ENCODE measurements around the gene SPIRE1. TPM values are rescaled to one million over a fixed set of nuclear protein-coding genes. Genes with fewer than 3 reads are reported as not detected.

The SPIRE1 gene
- total RNA-seq, 1 experiment from 2014 or later = 16.6 TPM

DNA sequence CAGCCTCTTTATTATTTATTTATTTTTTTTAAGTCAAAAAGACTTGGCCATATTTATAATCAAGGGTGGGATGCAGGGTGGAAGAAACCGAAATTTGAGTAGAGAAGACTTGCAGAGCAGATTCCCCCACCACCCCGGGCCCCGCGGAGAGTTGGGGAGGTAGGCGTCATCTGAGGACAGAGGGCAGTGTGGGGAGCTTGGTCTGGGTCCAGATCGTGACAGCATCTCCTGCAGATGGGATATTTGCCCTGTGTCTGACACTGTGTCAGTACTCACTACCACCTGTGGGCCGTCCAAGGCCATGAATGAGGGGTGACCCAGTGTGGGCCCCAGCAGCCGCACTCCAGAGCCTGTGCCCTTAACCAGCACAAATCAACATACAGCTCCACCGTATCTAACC lies 260.7 kb downstream of the SPIRE1 start:
- WGBS (ENCODE audit: extremely low coverage, insufficient read length, low lambda C conversion rate) = no CpG with 5 or more reads among the region's 9 CpGs
- Mint-ChIP-seq H3K4me1 (peaks cover 22 to 23% of the 10 kb centered on the region in 2 experiments), H3K27me3 (ENCODE audit: low read depth) (peaks cover 1% of the 10 kb centered on the region; the same call in 1 of the 2 replicates), H3K27ac (no peak overlapping the region), H3K36me3 (ENCODE audit: insufficient read depth in 1 of 3, low read depth in 3 of 3) (no peaks in the 10 kb centered on the region), H3K4me3 (peak overlapping the region in 1 of 2 experiments; percentile 1; a peak in 2 of 5 replicates), H3K9me3 (no peaks in the 10 kb centered on the region; a peak in 1 of 5 replicates)
- H3K79me2 ChIP-seq (ENCODE audit: insufficient read depth, low read length) = no peaks in the 10 kb centered on the region
- H3K56ac ChIP-seq (ENCODE audit: insufficient read length, low read depth, low read length) = no peak overlapping the region
- no peak overlapping the region for H3T11ph ChIP-seq (ENCODE audit: low read length)
- no peaks in the 10 kb centered on the region for H3K9me3 ChIP-seq (ENCODE audit: control insufficient read depth, low read depth, low read length)
- no peaks in the 10 kb centered on the region for H3K79me1 ChIP-seq (ENCODE audit: insufficient read depth, low read depth, low read length, poor library complexity, severe bottlenecking)
- H4K91ac ChIP-seq (ENCODE audit: insufficient read length, low read depth, low read length) = no peak overlapping the region
- H3K9ac ChIP-seq (ENCODE audit: extremely low read depth, insufficient read length, low read length) = no peak overlapping the region
- H4K8ac ChIP-seq (replicated peaks; ENCODE audit: insufficient read length, low read depth, low read length) = no peak overlapping the region
- H2BK12ac ChIP-seq (ENCODE audit: insufficient read length, low read depth, low read length) = no peak overlapping the region
- no peak overlapping the region for H2BK20ac ChIP-seq (ENCODE audit: low read depth, low read length, poor library complexity, severe bottlenecking)
- no peak overlapping the region for H2BK5ac ChIP-seq (ENCODE audit: insufficient read length, low read length)
- H3K23me2 ChIP-seq (ENCODE audit: insufficient read length, low read depth, low read length, poor library complexity, severe bottlenecking) = no peaks in the 10 kb centered on the region
- H3K4me1 ChIP-seq (ENCODE audit: insufficient read depth, low read length) = no peaks in the 10 kb centered on the region; the same call in 1 of the 2 replicates
- H2AK5ac ChIP-seq (ENCODE audit: insufficient read length, low read length) = no peak overlapping the region
- no peak overlapping the region for H3K14ac ChIP-seq (ENCODE audit: insufficient read depth, low read length)
- H3K4ac ChIP-seq (ENCODE audit: low read depth, low read length) = no peak overlapping the region
- TF ChIP-seq, protein P1, sequence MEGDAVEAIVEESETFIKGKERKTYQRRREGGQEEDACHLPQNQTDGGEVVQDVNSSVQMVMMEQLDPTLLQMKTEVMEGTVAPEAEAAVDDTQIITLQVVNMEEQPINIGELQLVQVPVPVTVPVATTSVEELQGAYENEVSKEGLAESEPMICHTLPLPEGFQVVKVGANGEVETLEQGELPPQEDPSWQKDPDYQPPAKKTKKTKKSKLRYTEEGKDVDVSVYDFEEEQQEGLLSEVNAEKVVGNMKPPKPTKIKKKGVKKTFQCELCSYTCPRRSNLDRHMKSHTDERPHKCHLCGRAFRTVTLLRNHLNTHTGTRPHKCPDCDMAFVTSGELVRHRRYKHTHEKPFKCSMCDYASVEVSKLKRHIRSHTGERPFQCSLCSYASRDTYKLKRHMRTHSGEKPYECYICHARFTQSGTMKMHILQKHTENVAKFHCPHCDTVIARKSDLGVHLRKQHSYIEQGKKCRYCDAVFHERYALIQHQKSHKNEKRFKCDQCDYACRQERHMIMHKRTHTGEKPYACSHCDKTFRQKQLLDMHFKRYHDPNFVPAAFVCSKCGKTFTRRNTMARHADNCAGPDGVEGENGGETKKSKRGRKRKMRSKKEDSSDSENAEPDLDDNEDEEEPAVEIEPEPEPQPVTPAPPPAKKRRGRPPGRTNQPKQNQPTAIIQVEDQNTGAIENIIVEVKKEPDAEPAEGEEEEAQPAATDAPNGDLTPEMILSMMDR (conservative IDR thresholded peaks at IDR 0.05) = no peak
- no peaks in the 10 kb centered on the region for H4K20me1 ChIP-seq (ENCODE audit: control insufficient read depth, insufficient read depth, insufficient read length)
- no peaks in the 10 kb centered on the region for H3K27me3 ChIP-seq (ENCODE audit: insufficient read depth, low read length)
- no peak overlapping the region for H3K4me2 ChIP-seq (ENCODE audit: insufficient read depth, insufficient read length, low read length)
- no peak overlapping the region for H2BK15ac ChIP-seq (ENCODE audit: low read depth, low read length)
- H2BK120ac ChIP-seq (ENCODE audit: low read depth, low read length, poor library complexity, severe bottlenecking) = no peak overlapping the region
- no peak overlapping the region for H3K27ac ChIP-seq (ENCODE audit: insufficient read length, low read depth, low read length)
- DNase-seq = no peak
- no peak overlapping the region for H2AFZ ChIP-seq (ENCODE audit: low read length)
- no peak overlapping the region for H4K5ac ChIP-seq (ENCODE audit: insufficient read length, low read depth, low read length)
- no peak overlapping the region for H3K23ac ChIP-seq (ENCODE audit: insufficient read length, low read depth, low read length)
- no peak overlapping the region for H3K18ac ChIP-seq (ENCODE audit: insufficient read length, low read depth, low read length)

Other genes with a start within 250 kb of the SPIRE1 start
- gene CEP76, start 44.6 kb upstream of the SPIRE1 start, total RNA-seq (2021) = 18.6 and 19.3 TPM in 2 replicates
- gene PSMG2, start 44.9 kb upstream of the SPIRE1 start, total RNA-seq (2021) = 71.9 and 72.2 TPM in 2 replicates
- 46.1 and 48.7 TPM in 2 replicates for gene PTPN2, start 226.1 kb upstream of the SPIRE1 start, total RNA-seq (2021)

Data from H9 (cell line).